GM23338 (cell line): ENCODE results near the gene LMF2. TPM values are rescaled to one million over a fixed set of nuclear protein-coding genes. Genes with fewer than 3 reads are reported as not detected.

Source experiments
- ATAC-seq: fragments of 200-7000 bp; cut with Tn5 transposase; 3 replicates; pipeline ENCODE4 v1.9.1; 2020
- DNase-seq: peaks from one replicate; pipeline ENCODE4 v3.0.0-alpha.2; 2015; ENCODE audit warnings: low spot score
- H2AFZ ChIP-seq: fragments of 200-600 bp; sonication (generic); 2 replicates; pipeline ENCODE4 v1.8.0; 2016; ENCODE audit warnings: antibody characterized with exemption, mild to moderate bottlenecking, moderate library complexity
- H3F3A ChIP-seq: fragments of 200-600 bp; sonication (generic); replicated peaks from 2 replicates; pipeline ENCODE4 v1.8.0; 2017; ENCODE audit warnings: antibody characterized with exemption, mixed run types, low read depth
- H3K27ac ChIP-seq: fragments of 200-600 bp; sonication (generic); 2 replicates; pipeline ENCODE4 v1.6.1; 2016; ENCODE audit warnings: low read depth
- H3K27me3 ChIP-seq: fragments of 200-600 bp; sonication (generic); 2 replicates; pipeline ENCODE4 v1.8.0; 2016; ENCODE audit warnings: mild to moderate bottlenecking, mixed run types, moderate library complexity; ENCODE audit not compliant: insufficient read depth
- H3K36me3 ChIP-seq: fragments of 200-600 bp; sonication (generic); 2 replicates; pipeline ENCODE4 v1.8.0; 2016; ENCODE audit warnings: mild to moderate bottlenecking; ENCODE audit not compliant: insufficient read depth
- H3K4me1 ChIP-seq: fragments of 200-600 bp; sonication (generic); 2 replicates; pipeline ENCODE4 v1.8.0; 2016; ENCODE audit warnings: mild to moderate bottlenecking, moderate library complexity; ENCODE audit not compliant: insufficient read depth
- H3K4me2 ChIP-seq: fragments of 200-600 bp; sonication (generic); 2 replicates; pipeline ENCODE4 v1.7.1; 2017; ENCODE audit warnings: mixed run types
- H3K4me3 ChIP-seq: fragments of 200-600 bp; sonication (generic); 2 replicates; pipeline ENCODE4 v1.6.1; 2016; ENCODE audit warnings: mixed run types
- H3K79me2 ChIP-seq: fragments of 200-600 bp; sonication (generic); replicated peaks from 2 replicates; pipeline ENCODE4 v1.8.0; 2017; ENCODE audit warnings: mild to moderate bottlenecking; ENCODE audit not compliant: insufficient read depth
- H3K9me2 ChIP-seq: fragments of 200-600 bp; sonication (generic); 2 replicates; pipeline ENCODE4 v1.8.0; 2017; ENCODE audit not compliant: insufficient read depth
- H4K20me1 ChIP-seq: fragments of 200-600 bp; sonication (generic); replicated peaks from 2 replicates; pipeline ENCODE4 v1.8.0; 2017; ENCODE audit warnings: mild to moderate bottlenecking; ENCODE audit not compliant: insufficient read depth
- H3K27ac Mint-ChIP-seq: 2 replicates; pipeline ENCODE4 v1.8.0; 2020; ENCODE audit warnings: inconsistent platforms, mild to moderate bottlenecking, moderate library complexity, mixed read lengths
- H3K27me3 Mint-ChIP-seq: 3 replicates; pipeline ENCODE4 v1.8.0; 2022; ENCODE audit warnings: low read depth, mild to moderate bottlenecking, moderate library complexity, mixed read lengths, inconsistent platforms; ENCODE audit not compliant: insufficient read depth, poor library complexity
- H3K36me3 Mint-ChIP-seq: 3 replicates; pipeline ENCODE4 v1.8.0; 2021; ENCODE audit warnings: low read depth, mild to moderate bottlenecking, inconsistent platforms, moderate library complexity, mixed read lengths
- H3K4me1 Mint-ChIP-seq: 3 replicates; pipeline ENCODE4 v1.8.0; 2020; ENCODE audit warnings: mild to moderate bottlenecking, inconsistent platforms, mixed read lengths
- H3K4me3 Mint-ChIP-seq: 3 replicates; pipeline ENCODE4 v1.8.0; 2021; ENCODE audit warnings: moderate library complexity, mild to moderate bottlenecking, inconsistent platforms, mixed read lengths
- H3K9me3 Mint-ChIP-seq: 3 replicates; pipeline ENCODE4 v1.8.0; 2020; ENCODE audit warnings: moderate library complexity, mild to moderate bottlenecking, inconsistent platforms, mixed read lengths
- CTCF ChIP-seq, 2 experiments: fragments of 200-600 bp in 1 of 2; sonication (generic) in 1 of 2; conservative IDR thresholded peaks; 2 replicates each; pipeline versions ENCODE4 v1.5.1 to v1.6.1; 2016 to 2017; ENCODE audit warnings: antibody characterized with exemption in 2 of 2, low read depth in 2 of 2, mild to moderate bottlenecking in 2 of 2, moderate library complexity in 1 of 2
- ETS1 ChIP-seq: IDR thresholded peaks from 2 replicates; pipeline ENCODE4 v1.6.1; 2016; ENCODE audit warnings: antibody characterized with exemption
- EZH2 ChIP-seq: fragments of 200-600 bp; sonication (generic); IDR thresholded peaks from one replicate; pipeline ENCODE4 v1.8.0; 2017; ENCODE audit warnings: antibody characterized with exemption, mild to moderate bottlenecking, low read depth; ENCODE audit not compliant: unreplicated experiment
- POLR2AphosphoS5 ChIP-seq: IDR thresholded peaks from 2 replicates; pipeline ENCODE4 v1.6.1; 2016; ENCODE audit warnings: antibody characterized with exemption, low read depth
- ZNF114 ChIP-seq: fragments of 250-450 bp; sonication (Bioruptor Pico); IDR thresholded peaks from 2 replicates; pipeline ENCODE4 v1.5.0; 2020; ENCODE audit warnings: mild to moderate bottlenecking, moderate library complexity
- polyA plus RNA-seq: library from polyadenylated mRNA; unstranded; fragments of >200 nt; fragmentation: Nextera tagmentation; extraction: Ambion mirVana; gene quantifications from 2 replicates; pipeline ENCODE4 v1.2.1, GENCODE V29; 2016
- total RNA-seq: library from RNA; depleted of rRNA; stranded (reverse); fragments of >200 nt; shearing (Covaris generic); gene quantifications from 2 replicates; pipeline ENCODE4 v1.2.3, GENCODE V29; 2014
- TF ChIP-seq, protein P1 (sequence below): fragments of 250-450 bp; sonication (Bioruptor Pico); IDR thresholded peaks from 2 replicates; pipeline ENCODE4 v1.5.0; 2020; ENCODE audit warnings: mild to moderate bottlenecking, moderate library complexity

The LMF2 gene
- total and polyA plus RNA-seq, 2 experiments from 2014 or later: 15.6 to 36.3 TPM

DNA sequence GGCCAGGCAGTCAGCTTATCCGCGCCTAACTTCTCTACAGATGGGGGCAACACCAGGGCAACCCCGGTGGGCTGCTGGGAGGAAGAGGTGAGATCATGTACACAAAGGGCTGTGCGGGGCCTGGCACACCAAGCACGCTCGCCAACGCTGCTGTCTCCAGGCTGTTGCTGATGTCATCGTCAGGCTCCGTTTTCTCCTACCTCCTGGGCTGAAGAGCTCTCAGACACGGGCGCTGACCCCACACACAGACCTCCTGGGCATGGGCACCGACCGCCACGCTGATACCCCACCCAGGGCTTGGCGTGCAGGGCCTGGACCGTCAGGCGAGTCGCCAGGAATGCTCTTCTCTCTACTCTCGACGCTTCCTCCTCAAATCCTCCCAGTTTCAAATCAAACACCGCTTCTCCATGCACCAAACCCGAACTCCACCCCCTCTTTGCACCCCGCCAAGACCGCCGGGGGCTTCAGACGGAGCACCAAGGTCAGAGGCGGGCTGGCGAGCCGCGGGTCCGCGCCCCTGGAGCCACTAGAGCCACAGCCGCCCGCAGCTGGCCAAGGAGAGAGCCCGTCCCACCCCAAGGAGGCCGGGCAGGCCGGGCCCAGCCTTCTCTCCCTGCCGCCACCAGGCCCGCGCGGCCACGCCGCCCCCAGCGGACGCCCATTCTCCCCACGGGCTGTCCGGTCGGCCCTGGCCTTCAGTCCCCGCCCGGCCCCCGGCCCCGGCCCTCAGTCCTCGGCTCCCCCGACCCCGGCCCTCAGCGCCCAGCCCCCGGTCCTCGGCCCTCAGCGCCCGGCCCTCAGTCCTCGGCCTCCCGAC lies 33.4 kb downstream of the LMF2 start (continued):
- TF ChIP-seq, protein P1, sequence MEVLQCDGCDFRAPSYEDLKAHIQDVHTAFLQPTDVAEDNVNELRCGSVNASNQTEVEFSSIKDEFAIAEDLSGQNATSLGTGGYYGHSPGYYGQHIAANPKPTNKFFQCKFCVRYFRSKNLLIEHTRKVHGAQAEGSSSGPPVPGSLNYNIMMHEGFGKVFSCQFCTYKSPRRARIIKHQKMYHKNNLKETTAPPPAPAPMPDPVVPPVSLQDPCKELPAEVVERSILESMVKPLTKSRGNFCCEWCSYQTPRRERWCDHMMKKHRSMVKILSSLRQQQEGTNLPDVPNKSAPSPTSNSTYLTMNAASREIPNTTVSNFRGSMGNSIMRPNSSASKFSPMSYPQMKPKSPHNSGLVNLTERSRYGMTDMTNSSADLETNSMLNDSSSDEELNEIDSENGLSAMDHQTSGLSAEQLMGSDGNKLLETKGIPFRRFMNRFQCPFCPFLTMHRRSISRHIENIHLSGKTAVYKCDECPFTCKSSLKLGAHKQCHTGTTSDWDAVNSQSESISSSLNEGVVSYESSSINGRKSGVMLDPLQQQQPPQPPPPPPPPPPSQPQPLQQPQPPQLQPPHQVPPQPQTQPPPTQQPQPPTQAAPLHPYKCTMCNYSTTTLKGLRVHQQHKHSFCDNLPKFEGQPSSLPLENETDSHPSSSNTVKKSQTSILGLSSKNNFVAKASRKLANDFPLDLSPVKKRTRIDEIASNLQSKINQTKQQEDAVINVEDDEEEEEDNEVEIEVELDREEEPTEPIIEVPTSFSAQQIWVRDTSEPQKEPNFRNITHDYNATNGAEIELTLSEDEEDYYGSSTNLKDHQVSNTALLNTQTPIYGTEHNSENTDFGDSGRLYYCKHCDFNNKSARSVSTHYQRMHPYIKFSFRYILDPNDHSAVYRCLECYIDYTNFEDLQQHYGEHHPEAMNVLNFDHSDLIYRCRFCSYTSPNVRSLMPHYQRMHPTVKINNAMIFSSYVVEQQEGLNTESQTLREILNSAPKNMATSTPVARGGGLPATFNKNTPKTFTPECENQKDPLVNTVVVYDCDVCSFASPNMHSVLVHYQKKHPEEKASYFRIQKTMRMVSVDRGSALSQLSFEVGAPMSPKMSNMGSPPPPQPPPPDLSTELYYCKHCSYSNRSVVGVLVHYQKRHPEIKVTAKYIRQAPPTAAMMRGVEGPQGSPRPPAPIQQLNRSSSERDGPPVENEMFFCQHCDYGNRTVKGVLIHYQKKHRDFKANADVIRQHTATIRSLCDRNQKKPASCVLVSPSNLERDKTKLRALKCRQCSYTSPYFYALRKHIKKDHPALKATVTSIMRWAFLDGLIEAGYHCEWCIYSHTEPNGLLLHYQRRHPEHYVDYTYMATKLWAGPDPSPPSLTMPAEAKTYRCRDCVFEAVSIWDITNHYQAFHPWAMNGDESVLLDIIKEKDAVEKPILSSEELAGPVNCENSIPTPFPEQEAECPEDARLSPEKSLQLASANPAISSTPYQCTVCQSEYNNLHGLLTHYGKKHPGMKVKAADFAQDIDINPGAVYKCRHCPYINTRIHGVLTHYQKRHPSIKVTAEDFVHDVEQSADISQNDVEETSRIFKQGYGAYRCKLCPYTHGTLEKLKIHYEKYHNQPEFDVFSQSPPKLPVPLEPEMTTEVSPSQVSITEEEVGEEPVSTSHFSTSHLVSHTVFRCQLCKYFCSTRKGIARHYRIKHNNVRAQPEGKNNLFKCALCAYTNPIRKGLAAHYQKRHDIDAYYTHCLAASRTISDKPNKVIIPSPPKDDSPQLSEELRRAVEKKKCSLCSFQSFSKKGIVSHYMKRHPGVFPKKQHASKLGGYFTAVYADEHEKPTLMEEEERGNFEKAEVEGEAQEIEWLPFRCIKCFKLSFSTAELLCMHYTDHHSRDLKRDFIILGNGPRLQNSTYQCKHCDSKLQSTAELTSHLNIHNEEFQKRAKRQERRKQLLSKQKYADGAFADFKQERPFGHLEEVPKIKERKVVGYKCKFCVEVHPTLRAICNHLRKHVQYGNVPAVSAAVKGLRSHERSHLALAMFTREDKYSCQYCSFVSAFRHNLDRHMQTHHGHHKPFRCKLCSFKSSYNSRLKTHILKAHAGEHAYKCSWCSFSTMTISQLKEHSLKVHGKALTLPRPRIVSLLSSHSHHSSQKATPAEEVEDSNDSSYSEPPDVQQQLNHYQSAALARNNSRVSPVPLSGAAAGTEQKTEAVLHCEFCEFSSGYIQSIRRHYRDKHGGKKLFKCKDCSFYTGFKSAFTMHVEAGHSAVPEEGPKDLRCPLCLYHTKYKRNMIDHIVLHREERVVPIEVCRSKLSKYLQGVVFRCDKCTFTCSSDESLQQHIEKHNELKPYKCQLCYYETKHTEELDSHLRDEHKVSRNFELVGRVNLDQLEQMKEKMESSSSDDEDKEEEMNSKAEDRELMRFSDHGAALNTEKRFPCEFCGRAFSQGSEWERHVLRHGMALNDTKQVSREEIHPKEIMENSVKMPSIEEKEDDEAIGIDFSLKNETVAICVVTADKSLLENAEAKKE (CRISPR knock-in tag): no peak
- TF ChIP-seq EZH2: no peak
- TF ChIP-seq POLR2AphosphoS5: no peak
- no peak for TF ChIP-seq ETS1
- TF ChIP-seq ZNF114: no peak

- H3K79me2 ChIP-seq: peaks cover 61% of the 10 kb centered on the region
- H2AFZ ChIP-seq: no peak overlapping the region
- no peaks in the 10 kb centered on the region for H3K36me3 ChIP-seq
- no peaks in the 10 kb centered on the region for H3K27me3 ChIP-seq
- no peak overlapping the region for H3K4me3 ChIP-seq
- H3K4me2 ChIP-seq: peak overlapping the region; percentile 90
- ATAC-seq (peak; percentile 24), DNase-seq (peak; percentile 57)
- peaks cover 43% of the 10 kb centered on the region for H3K4me1 Mint-ChIP-seq
- H3K9me3 Mint-ChIP-seq: no peaks in the 10 kb centered on the region
- H3K9me2 ChIP-seq: no peaks in the 10 kb centered on the region
- no peaks in the 10 kb centered on the region for H3F3A ChIP-seq
- no peak overlapping the region for H3K27ac Mint-ChIP-seq
- peak overlapping the region; percentile 80 for H3K4me3 Mint-ChIP-seq
- peaks cover 19% of the 10 kb centered on the region for H3K4me1 ChIP-seq
- no peaks in the 10 kb centered on the region for H3K36me3 Mint-ChIP-seq
- H4K20me1 ChIP-seq: peaks cover 40% of the 10 kb centered on the region
- H3K27me3 Mint-ChIP-seq: peaks cover 30% of the 10 kb centered on the region
- no peak overlapping the region for H3K27ac ChIP-seq
- TF ChIP-seq CTCF (conservative IDR thresholded peaks at IDR 0.05; ENCODE audit: low read depth in 2 of 2) (peak; percentile 41 to 63), POLR2AphosphoS5 (no peak)
These were observed 34.4 kb downstream of the LMF2 start for GRCh38 chr22:50473088-50473487.
